NCI-H446 treated with DMSO at 0.1 percent for 48 hours (cell line): ENCODE results near the gene EPN1.
"Not testable (repeated sequence)": the region's sequence is repeated elsewhere in the genome, so short reads cannot be mapped to it uniquely, and the experiment has no call there.

Source experiments
- DNase-seq: peaks from one replicate; lab custom pipeline; 2025; lab: John Stamatoyannopoulos, UW

The EPN1 gene

DNA sequence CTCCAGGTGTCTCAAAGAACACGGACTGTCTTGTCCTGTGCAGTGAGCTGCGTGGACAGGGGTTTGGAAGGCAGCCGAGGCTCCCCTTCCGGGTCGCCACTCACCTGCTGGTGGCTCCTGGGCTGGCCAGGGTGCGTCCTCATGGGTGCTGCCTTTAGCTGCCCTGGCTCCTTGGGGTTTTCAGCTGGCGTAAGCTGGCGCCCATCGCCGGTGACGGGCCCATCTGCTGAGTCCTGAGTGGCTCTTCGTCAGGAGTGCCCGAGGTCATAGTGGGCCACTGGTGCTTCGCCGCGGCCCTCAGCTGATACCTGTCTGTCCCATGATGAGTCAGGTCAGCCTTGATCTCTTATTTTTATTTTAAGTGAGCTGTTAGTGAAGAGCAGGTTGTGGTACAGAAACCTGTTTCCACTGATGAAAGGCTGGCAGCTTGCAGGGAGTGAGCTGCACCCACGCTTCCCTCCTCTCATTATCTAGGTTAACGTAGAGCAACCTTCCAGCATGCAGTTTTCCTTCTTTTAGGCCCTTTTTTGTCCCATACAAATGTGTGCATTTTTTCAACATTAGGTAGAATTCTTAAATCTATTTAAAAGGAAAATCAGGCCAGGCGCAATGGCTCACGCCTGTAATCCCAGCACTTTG, 18.4 kb downstream of the EPN1 start:
- no peak for DNase-seq

DNA sequence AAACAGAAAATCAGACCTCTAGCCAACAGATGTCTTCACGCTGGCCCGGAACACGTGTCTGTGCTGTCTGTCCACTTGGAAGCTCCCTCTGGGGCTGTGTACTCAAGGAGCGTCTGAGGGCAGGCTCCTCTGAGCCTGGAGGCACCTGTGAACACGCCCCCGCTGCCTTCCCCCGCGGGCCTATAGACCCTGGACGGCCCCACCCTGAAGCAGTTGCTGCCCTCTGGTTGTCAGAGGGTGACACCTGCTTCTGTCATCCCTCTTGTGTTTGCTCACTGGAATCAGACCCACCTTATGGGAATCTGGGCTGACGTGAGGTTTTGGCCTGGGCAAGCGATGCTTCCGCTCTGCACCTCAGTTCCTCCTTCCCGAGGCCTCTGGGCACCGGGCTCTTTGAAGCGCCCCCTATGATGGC, 19.2 kb downstream of the EPN1 start:
- DNase-seq, result no peak

DNA sequence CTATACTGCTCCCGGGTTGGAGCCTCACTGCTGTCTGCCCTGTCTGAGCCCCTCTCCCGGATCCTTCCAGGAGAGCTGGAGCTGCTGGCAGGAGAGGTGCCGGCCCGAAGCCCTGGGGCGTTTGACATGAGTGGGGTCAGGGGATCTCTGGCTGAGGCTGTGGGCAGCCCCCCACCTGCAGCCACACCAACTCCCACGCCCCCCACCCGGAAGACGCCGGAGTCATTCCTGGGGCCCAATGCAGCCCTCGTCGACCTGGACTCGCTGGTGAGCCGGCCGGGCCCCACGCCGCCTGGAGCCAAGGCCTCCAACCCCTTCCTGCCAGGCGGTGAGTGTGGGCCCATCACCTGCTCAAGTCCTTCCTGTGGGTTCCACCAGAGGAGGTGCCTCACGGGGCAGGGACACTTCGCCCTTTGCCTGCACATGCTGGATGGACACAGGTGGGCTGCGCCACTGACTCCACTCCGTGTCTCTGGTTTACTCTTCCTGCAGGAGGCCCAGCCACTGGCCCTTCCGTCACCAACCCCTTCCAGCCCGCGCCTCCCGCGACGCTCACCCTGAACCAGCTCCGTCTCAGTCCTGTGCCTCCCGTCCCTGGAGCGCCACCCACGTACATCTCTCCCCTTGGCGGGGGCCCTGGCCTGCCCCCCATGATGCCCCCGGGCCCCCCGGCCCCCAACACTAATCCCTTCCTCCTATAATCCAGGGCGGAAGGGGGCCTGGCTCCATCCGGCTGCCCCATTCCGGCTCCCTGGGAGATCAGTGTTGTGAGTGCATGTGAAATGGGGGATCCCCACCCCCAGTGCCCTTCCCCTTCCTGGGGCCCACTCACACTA, 19.8 kb downstream of the EPN1 start:
- no peak for DNase-seq

DNA sequence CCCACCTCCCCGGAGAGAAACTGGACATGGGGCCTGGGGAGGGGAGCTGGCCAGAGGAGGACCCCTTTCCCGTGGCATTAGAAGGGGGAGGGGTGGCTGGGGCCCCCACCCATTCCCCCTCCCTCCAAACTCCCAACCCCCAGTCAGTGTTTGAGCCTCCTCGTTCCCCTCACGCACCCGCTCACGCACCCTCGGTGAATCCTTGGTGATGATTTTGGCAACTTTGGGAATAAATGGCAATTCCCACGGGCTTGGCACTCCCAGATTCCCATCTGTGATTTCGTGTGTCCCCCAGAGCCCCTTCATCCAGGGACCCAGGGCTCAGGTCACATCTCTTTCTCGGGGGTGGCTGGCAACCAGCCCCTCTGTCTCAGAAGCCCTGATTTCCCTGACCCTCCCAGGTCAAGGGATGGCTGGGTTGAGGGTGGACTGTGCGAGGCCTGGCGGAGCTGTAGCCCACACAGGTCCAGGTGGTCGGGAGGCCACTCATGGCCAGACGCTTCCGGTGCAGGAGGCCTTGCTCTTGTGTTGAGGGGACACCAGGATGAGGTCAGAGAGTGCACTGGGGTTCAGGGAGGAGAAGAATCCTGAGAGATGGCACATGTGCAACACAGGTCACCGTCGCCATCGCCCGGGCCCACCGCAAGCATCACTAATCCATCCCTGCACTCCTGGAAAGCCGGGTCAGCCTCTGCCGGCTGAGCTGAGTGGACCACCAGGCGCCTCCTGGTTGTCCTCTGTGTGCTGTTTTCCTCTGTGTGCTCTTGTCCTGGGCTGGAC, 20.7 kb downstream of the EPN1 start:
- no peak for DNase-seq

DNA sequence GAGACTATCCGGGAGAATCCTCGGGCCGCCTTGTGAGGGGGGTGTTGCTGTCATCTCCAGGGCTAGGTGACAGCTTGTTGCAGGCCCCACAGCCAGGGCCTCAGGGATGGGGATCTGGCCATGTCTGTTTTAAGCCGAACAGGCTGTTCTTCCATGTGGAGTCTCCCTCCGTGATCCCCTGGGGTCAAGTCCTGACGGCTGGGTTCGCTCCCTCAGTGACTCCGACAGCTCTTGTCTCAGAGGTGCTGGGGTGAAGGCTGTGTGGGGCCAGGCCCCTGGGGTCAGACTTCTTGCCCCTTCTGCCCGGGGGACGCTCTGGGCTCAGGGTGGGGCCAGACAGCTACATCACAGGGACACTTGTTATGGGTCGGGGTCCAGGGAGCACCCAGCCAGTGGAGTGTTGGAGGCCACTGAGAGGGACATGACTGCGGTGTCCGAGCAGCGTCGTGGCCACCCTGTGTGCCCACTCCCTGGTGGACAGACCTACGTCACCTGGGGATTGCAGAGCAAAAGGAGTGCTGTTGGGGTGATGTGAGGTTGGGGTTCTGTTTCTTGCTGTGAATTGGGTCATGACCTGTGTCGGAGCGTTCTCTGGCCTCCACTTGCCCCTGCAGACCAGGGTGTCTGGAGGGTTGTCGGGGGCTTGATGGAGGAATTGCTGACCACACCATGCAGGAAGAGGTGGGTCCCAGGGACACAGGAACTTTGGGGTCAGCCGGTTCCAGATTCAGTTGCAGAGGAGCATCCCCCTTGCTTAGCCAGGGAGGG, 21.5 kb downstream of the EPN1 start:
- DNase-seq, result no peak

DNA sequence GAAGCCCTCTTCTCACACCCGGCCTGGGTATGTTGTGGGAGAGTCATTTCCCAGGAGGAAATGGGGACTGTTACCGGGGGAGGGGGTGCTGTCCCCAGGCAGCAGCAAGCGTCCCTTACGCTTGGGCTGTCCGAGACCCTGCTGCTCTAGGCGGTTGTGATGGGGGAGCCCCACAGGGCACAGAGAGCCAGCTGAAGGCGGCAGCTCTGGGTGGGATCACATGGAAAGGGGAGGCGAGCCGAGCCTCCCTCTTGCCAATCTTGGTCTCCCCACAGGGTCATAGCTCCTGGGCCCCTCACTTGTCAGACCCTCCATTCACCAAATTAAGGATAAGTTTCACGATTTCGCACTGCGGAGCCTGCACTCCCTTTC, 22.0 kb downstream of the EPN1 start:
- DNase-seq, result no peak

DNA sequence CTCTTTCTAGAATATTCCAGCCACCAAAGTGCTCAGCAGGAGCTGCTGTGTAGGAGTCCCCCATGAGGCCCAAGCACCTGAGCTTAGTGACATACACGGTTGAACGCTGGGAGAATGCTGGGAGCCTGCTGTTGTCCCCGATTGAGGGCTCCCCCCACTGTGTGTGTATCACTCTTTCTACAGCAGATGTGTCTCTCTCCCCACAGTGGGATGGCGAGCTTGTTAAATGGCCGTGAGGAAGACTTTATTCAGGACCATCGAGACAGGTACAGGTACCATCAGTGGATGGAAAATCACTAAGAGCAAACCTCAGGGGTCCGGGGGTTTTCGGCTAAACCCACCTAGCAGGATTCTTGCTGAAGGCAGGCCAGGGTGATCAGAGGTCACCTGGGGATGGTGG, 22.7 kb downstream of the EPN1 start:
- no peak for DNase-seq

DNA sequence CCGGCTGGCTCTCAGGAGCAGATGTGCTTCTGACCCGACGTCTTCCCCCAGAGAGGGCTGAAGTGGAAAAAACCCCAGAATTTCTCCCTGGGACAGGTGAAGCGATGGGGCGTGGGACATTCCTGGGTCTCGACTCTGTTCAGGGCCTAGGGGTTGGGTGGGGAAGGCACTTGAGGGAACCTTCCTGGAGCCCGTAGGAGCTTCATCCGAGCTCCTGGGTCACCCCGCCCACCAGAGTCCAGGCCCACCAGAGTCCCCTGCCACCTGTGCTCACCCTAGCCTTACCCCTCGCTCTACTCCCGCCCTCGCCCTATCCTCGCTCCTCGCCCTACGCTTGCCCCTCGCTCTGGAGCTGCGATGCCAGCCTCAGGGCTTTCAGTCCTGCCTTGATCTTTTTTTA, 23.2 kb downstream of the EPN1 start:
- DNase-seq, result no peak

DNA sequence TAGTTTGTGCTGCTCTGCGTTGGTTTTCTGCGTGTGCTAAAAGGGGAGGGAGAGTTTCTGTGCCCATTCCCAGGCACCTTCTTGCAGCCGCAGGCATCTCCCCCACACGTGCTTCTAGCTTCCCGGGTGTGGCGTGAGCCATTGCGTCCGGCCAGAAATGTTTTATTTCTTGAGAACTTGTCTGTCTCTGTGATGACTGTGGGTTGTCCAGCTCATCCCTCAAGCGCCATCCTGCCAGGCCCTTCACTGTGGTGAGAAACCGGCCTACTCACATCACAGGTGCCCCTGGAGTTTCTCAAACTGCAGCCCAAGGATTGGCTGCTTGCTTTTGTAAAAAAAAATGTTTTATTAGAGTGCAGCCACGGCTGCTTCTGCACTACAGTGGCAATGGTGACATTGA, 24.2 kb downstream of the EPN1 start:
- DNase-seq, result no peak

DNA sequence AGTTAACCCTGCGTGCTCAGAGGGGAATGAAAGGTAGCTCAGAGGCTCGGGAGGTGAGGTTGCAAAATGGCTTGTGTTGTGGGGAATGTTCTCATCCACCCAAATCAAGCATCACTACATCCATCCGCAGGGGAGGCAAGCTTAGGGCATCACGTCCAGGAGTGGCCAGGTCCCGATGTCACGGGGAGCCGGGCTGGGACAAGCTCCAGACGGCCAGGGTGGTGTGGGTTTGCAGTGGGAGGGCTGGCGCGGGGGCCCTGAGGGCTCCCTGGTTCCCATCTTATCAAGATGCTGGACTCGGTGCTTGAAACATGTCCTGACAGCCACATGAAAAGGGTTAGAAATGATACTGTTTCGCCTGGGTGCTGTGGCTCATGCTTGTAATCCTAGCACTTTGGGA, 25.8 kb downstream of the EPN1 start:
- no peak for DNase-seq

DNA sequence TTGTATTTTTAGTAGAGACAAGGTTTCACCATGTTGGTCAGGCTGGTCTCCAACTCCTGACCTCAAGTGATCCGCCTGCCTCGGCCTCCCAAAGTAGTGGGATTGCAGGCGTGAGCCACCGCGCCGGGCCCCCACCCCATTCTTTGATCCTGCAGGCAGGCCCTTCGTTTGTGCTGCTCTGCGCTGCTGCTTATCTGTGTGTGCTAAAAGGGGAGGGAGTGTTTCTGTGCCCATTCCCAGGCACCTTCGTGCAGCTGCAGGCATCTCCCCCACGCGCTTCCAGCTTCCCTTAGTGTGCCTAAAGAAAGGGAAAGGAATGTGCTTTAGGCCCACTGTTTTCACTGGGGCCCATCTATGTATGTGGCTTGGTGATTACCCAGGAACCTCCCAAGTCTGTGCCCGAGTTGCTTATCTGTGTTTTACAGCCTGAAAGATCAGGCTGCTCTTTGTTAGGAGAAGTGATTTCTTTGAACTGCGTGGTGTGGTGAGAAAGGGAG, 27.2 kb downstream of the EPN1 start:
- no peak for DNase-seq

DNA sequence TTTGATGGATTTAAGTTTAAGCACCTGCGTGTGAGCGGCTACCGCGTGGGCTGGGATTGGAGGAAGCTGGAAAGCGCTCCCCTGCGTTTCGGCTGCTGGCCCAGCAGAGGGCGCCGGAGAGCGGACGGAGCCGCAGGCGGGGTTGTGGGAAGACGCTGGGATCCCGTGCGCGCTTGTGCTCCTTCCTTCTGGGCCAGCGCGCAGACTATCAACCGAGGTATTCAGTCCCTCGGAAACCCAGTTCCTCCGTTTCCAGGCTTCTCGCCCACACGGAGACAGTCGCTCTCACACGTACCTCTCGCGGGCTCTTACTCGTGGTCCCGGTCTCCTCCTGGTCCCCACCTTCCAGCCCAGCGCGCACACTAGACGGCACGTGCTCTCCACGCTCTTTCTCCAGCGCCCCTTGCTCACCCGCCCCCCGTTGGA, 28.8 kb downstream of the EPN1 start:
- DNase-seq, result no peak

DNA sequence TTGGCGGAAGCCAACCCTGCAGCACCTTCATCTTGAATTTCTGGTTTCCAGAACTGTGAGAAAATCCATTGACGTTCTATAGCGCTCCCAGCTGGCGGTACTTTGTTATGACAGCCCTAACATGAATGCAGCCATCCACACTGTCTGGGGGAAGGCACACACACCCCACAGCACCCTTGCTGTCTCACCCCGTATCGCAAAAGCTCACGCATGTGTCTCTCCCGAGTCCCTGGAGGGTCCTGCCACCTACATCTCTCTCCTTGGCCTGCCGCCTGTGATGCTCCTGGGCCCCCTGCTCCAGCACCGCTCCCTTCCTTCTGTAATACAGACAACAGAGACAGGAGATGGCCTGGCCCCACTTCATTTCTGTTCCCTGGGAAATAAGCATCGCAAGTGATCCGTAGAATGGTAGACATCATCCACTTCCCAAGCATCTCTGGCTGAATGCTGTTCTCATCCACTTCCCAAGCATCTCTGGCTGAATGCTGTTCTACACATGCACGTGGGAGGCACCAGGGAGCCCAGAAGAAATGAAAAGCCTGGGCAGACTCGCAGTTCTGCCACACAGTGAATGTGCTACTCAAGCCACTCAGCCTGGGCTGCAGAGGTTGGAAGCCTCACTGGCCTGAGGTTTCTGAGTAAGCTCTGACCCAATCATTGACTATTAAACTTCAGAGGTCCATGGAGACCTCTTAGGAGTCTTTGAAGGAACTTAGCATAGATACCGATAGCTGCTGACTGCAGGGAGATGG, 29.6 kb downstream of the EPN1 start:
- DNase-seq, result no peak

DNA sequence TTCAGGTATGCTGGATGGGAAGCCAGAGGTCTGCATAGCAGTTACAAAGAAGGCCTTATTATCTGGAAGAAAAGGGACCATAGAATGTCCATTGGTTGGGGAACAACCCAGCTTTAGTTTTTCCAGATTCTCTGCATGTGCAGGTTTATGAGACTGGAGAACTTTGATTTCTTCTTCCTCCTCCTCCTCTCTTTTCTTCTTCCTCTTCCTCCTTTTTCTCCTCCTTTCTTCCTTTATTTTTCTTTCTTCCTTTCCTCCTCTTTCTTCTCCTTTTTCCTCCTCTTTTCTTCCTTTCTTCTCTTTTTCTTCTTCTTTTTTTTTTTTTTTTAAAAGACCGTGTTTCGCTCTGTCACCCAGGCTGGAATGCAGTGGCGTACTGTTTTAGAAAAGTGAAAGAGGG, 30.9 kb downstream of the EPN1 start:
- DNase-seq, result no peak

DNA sequence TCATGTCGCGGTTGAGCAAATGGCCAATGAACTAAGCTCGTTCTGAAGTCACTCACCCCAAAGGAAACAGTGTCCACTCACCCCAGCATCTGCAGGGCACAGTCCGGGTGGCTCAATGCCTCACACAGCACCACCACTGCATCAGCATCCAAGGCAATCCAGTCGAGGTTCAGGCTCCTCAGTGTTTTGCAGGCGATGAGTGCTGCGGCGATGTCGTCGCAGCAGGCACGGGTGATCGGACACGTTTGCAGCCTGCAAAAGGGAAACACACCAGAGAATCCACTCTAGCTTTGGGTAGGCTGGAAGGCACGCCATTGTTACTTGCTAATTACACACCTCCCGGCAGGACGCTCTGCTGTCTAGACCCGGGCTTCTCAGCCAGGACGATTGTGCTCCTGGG, 36.7 kb downstream of the EPN1 start:
- DNase-seq, result no peak

DNA sequence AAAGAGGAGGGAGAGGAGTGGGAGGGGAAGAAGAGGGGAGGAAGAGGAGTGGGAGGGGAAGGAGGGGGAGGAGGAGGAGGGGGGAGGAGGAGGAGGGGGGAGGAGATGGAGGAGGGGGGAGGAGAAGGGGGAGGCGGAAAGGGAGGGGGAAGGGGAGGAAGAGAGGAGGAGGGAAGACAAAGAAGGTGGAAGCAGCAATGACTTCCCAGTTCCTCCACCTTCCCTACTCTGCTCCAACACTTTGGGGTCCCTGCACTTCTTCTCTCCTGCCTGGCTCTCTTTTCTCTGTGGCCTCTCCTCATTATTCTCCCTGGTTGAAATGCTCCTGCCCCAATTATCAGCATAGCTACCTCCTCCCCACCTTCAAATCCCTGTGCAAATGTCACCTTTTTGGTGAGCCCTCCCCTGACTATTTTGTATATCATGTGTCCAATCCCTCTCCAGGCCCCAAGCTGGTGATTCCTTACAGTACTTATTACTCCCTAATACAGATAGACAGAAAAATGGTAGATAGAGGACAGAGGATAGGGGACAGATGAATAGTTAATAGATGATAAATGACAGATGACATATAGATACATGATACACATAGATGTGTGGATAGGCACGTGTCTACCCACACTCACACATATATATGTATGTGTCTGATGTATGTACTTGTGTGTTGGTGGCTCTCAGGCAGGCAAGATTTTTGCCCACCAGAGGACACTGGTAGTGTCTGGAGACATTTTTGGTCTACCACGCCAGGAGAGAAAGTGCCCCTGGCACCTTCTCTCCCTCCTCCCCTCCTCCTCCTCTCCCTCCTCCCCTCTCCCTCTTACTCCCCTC, 38.0 kb downstream of the EPN1 start:
- no peak for DNase-seq

DNA sequence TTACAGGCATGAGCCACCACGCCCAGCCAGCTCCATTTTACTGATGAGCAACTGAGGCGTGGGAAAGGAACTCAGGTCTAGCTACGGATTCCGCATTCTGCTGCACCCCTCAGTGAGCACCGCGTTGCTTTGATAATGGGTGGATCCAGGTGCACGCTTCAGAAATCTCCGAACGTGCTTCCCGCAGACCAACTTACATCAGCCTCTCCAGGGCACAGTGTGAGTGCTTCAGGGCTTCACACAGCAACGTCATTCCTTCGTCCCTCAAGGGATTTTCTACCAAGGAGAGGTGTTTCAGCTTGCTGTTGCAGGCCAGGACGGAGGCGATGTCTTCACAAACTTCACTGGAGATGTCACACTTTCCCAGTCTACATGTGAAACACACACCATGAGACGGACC, 41.5 kb downstream of the EPN1 start:
- no peak for DNase-seq

DNA sequence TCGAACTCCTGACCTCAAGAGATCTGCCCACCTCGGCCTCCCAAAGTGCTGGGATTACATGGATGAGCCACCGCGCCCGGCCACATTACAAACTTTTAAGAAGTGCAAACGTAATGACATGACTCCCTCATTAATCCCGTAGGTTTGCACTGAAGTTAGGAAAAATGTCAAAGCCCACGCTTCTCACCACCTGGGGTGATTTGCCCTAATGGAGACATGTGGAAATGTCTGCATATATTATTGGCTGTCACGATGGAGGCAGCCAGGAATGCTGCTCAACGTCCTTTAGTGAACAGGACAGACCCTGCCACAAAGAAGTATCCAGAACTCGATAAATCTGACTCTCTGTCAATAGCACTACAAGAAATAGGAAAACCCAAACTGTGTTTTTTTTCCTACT, 42.2 kb downstream of the EPN1 start:
- no peak for DNase-seq

DNA sequence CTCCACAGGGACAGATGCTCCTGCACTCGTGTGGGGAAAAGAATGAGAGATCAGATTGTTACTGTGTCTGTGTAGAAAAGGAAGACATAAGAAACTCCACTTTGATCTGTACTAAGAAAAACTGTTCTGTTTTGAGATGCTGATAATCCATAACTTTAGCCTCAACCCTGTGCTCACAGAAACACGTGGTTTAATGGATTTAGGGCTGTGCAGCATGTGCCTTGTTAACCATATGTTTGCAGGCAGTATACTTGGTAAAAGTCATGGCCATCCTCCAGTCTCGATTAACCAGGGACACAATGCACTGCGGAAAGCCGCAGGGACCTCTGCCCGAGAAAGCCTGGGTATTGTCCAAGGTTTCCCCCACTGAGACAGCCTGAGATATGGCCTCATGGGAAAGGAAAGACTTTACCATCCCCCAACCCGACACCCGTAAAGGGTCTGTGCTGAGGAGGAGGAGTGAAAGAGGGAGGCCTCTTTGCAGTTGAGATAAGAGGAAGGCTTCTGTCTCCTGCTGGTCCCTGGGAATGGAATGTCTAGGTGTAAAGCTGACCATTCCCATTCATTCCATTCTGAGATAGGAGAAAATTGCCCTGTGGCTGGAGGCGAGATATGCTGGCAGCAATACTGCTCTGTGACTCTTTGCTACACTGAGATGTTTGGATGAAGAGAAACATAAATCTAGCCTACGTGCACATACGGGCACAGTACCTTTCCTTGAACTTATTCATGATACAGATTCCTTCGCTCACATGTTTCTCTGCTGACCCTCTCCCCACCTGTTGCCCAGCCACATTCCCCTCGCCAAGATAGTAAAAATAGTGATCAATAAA, 43.1 kb downstream of the EPN1 start:
- DNase-seq, result not testable (repeated sequence)
